ENCODE results near the gene ABCC10.

GRCh38 chr6:43389730-43390295 lies 37.5 kb upstream of the ABCC10 start:
- no peak for TF ChIP-seq CTCF (IDR thresholded peaks at IDR 0.05)
- TF ChIP-seq POLR2A (IDR thresholded peaks at IDR 0.05) = no peak
